Measurements from ENCODE around the gene INF2. TPM values are rescaled to one million over a fixed set of nuclear protein-coding genes. Genes with fewer than 3 reads are reported as not detected.

Gene INF2
- total and polyA plus RNA-seq, 2 experiments from 2014 or later: 23.0 to 53.3 TPM

GRCh38 chr14:104656014-104656714 is 33.3 kb upstream of the INF2 start:
- Histone ChIP-seq H3K4me3 (no peak overlapping the region), H3K4me2 (ENCODE audit: unreplicated experiment) (no peak overlapping the region), H3K27me3 (replicated peaks; ENCODE audit: insufficient read depth) (peaks cover 7% of the 10 kb centered on the region; the same call in 1 of the 2 replicates), H3K4me1 (ENCODE audit: insufficient read depth) (peaks cover 11% of the 10 kb centered on the region), H3K36me3 (ENCODE audit: low read depth) (no peaks in the 10 kb centered on the region), H2AFZ (no peak overlapping the region), H3K9me3 (ENCODE audit: low read depth) (no peaks in the 10 kb centered on the region), H3K79me2 (ENCODE audit: insufficient read depth) (no peaks in the 10 kb centered on the region), H3K9ac (no peak overlapping the region), H4K20me1 (ENCODE audit: insufficient read depth) (no peaks in the 10 kb centered on the region), H3K27ac (no peak overlapping the region), H3F3A (ENCODE audit: insufficient read depth) (no peaks in the 10 kb centered on the region), H3K9me2 (ENCODE audit: insufficient read depth) (no peaks in the 10 kb centered on the region)
- TF ChIP-seq EZH2 (IDR thresholded peaks at IDR 0.05; ENCODE audit: insufficient read depth, poor library complexity, severe bottlenecking) (no peak), EZH2phosphoT487 (IDR thresholded peaks at IDR 0.05; ENCODE audit: insufficient read depth, low read depth) (no peak)
- DNase-seq: peak; percentile 52
- 36 to 44% methylated on average over 27 to 29 of the region's 29 CpGs for WGBS, 2 experiments (ENCODE audit: low coverage in 1 of 2, low lambda C conversion rate in 2 of 2, missing lambda C conversion rate in 2 of 2)
- in situ Hi-C loops (cut with MboI): no loop called here

GRCh38 chr14:104657101-104657524 is 32.3 kb upstream of the INF2 start:
- Histone ChIP-seq H3K36me3 (ENCODE audit: low read depth) (no peaks in the 10 kb centered on the region), H3K27ac (no peak overlapping the region), H3K9ac (no peak overlapping the region), H3K4me2 (ENCODE audit: unreplicated experiment) (no peak overlapping the region), H3K4me1 (ENCODE audit: insufficient read depth) (peaks cover 11% of the 10 kb centered on the region), H3K4me3 (no peak overlapping the region), H4K20me1 (ENCODE audit: insufficient read depth) (no peaks in the 10 kb centered on the region), H3K27me3 (replicated peaks; ENCODE audit: insufficient read depth) (peaks cover 7% of the 10 kb centered on the region; the same call in 1 of the 2 replicates), H3F3A (ENCODE audit: insufficient read depth) (no peaks in the 10 kb centered on the region), H3K79me2 (ENCODE audit: insufficient read depth) (no peaks in the 10 kb centered on the region), H3K9me3 (ENCODE audit: low read depth) (no peaks in the 10 kb centered on the region), H3K9me2 (ENCODE audit: insufficient read depth) (no peaks in the 10 kb centered on the region), H2AFZ (no peak overlapping the region)
- no peak for DNase-seq
- no peak for TF ChIP-seq EZH2 (IDR thresholded peaks at IDR 0.05; ENCODE audit: insufficient read depth, poor library complexity, severe bottlenecking)
- TF ChIP-seq EZH2phosphoT487 (IDR thresholded peaks at IDR 0.05; ENCODE audit: insufficient read depth, low read depth): no peak
- WGBS, 2 experiments (ENCODE audit: low coverage in 1 of 2, low lambda C conversion rate in 2 of 2, missing lambda C conversion rate in 2 of 2): 34 to 49% methylated on average over 8 of the region's 8 CpGs
- in situ Hi-C loops (cut with MboI): no loop called here

- no peak overlapping the region for H3K9ac ChIP-seq
- peaks cover 7% of the 10 kb centered on the region; the same call in 1 of the 2 replicates for H3K27me3 ChIP-seq (replicated peaks; ENCODE audit: insufficient read depth)
- 39 to 46% methylated on average over 17 of the region's 17 CpGs for WGBS, 2 experiments (ENCODE audit: low coverage in 1 of 2, low lambda C conversion rate in 2 of 2, missing lambda C conversion rate in 2 of 2)
- H3K4me1 ChIP-seq (ENCODE audit: insufficient read depth): peaks cover 11% of the 10 kb centered on the region
- no peaks in the 10 kb centered on the region for H3K9me2 ChIP-seq (ENCODE audit: insufficient read depth)
- no peaks in the 10 kb centered on the region for H3F3A ChIP-seq (ENCODE audit: insufficient read depth)
- no peak for DNase-seq
- in situ Hi-C loops (cut with MboI): no loop called here
- TF ChIP-seq EZH2 (IDR thresholded peaks at IDR 0.05; ENCODE audit: insufficient read depth, poor library complexity, severe bottlenecking): no peak
- no peak for TF ChIP-seq EZH2phosphoT487 (IDR thresholded peaks at IDR 0.05; ENCODE audit: insufficient read depth, low read depth)
- no peaks in the 10 kb centered on the region for H3K79me2 ChIP-seq (ENCODE audit: insufficient read depth)
- no peaks in the 10 kb centered on the region for H3K36me3 ChIP-seq (ENCODE audit: low read depth)
- no peaks in the 10 kb centered on the region for H4K20me1 ChIP-seq (ENCODE audit: insufficient read depth)
- H3K4me2 ChIP-seq (ENCODE audit: unreplicated experiment): no peak overlapping the region
- H3K4me3 ChIP-seq: no peak overlapping the region
- H2AFZ ChIP-seq: no peak overlapping the region
- H3K9me3 ChIP-seq (ENCODE audit: low read depth): no peaks in the 10 kb centered on the region
- no peak overlapping the region for H3K27ac ChIP-seq
Observed at GRCh38 chr14:104657563-104658324, 31.7 kb upstream of the INF2 start.

GRCh38 chr14:104658325-104658712 is 31.1 kb upstream of the INF2 start:
- H3K79me2 ChIP-seq (ENCODE audit: insufficient read depth): no peaks in the 10 kb centered on the region
- H3K4me1 ChIP-seq (ENCODE audit: insufficient read depth): peaks cover 11% of the 10 kb centered on the region
- TF ChIP-seq EZH2 (IDR thresholded peaks at IDR 0.05; ENCODE audit: insufficient read depth, poor library complexity, severe bottlenecking) (no peak), EZH2phosphoT487 (IDR thresholded peaks at IDR 0.05; ENCODE audit: insufficient read depth, low read depth) (no peak)
- no peak overlapping the region for H3K27ac ChIP-seq
- in situ Hi-C loops (cut with MboI): no loop called here
- no peak overlapping the region for H3K4me2 ChIP-seq (ENCODE audit: unreplicated experiment)
- no peaks in the 10 kb centered on the region for H3F3A ChIP-seq (ENCODE audit: insufficient read depth)
- no peaks in the 10 kb centered on the region for H3K36me3 ChIP-seq (ENCODE audit: low read depth)
- H3K9ac ChIP-seq: no peak overlapping the region
- H2AFZ ChIP-seq: no peak overlapping the region
- no peak for DNase-seq
- no peaks in the 10 kb centered on the region for H4K20me1 ChIP-seq (ENCODE audit: insufficient read depth)
- H3K4me3 ChIP-seq: no peak overlapping the region
- no peaks in the 10 kb centered on the region for H3K9me2 ChIP-seq (ENCODE audit: insufficient read depth)
- no peaks in the 10 kb centered on the region for H3K9me3 ChIP-seq (ENCODE audit: low read depth)
- WGBS, 2 experiments (ENCODE audit: low coverage in 1 of 2, low lambda C conversion rate in 2 of 2, missing lambda C conversion rate in 2 of 2): 84 to 91% methylated on average over 15 of the region's 15 CpGs
- peaks cover 7% of the 10 kb centered on the region; the same call in 1 of the 2 replicates for H3K27me3 ChIP-seq (replicated peaks; ENCODE audit: insufficient read depth)

Data from GM23248 (cell line).